RWPE1 (cell line): ENCODE results near the gene DAGLB.
A peak's percentile ranks its signal among the peaks of the same experiment; 100 is the strongest.

Experiments
- CTCF ChIA-PET: fragments of 350-600 bp; sonication (Branson Sonifier 250); formaldehyde crosslinking; extraction: SDS; loops from one replicate; lab custom pipeline; 2021; lab: Yijun Ruan, JAX
- POLR2A ChIA-PET: fragments of 400-600 bp; formaldehyde crosslinking; extraction: SDS; loops from one replicate; lab custom pipeline; 2020; ENCODE audit warnings: antibody characterized with exemption; ENCODE audit not compliant: low non-redundant PET; lab: Yijun Ruan, JAX
- DNase-seq: peaks from one replicate; pipeline ENCODE4 v3.0.0; 2012; ENCODE audit warnings: low spot score
- H3K27ac ChIP-seq: fragments of 450-650 bp; 2 replicates; pipeline ENCODE4 v1.5.1; 2017
- CTCF ChIP-seq: fragments of 450-650 bp; conservative IDR thresholded peaks from 2 replicates; pipeline ENCODE4 v1.5.1; 2017; ENCODE audit warnings: low read depth, mild to moderate bottlenecking

DAGLB gene

GRCh38 chr7:6442114-6442513 lies 5.6 kb downstream of the DAGLB start:
- 0 out of 2 replicates have a peak overlapping the region, but pooled peaks have one; percentile 1 for H3K27ac ChIP-seq
- CTCF ChIA-PET: no interaction called here
- DNase-seq: no peak
- no peak for TF ChIP-seq CTCF
- POLR2A ChIA-PET: interaction anchor here (0.6 kb wide), 1 partner anchor 658 kb away, joined by 5 read pairs; no protein-coding TSS in a partner anchor

- CTCF ChIA-PET: interaction anchor here (0.6 kb wide), 1 partner anchor 73 kb away, joined by 7 read pairs; no protein-coding TSS in a partner anchor
- no peak for DNase-seq
- H3K27ac ChIP-seq: no peak overlapping the region
- POLR2A ChIA-PET: no interaction called here
- no peak for TF ChIP-seq CTCF
Measured at GRCh38 chr7:6440381-6440780, 7.4 kb downstream of the DAGLB start.

GRCh38 chr7:6438427-6438826 lies 9.3 kb downstream of the DAGLB start:
- DNase-seq: no peak
- CTCF ChIA-PET: no interaction called here
- H3K27ac ChIP-seq: peak overlapping the region; percentile 31
- POLR2A ChIA-PET: no interaction called here
- no peak for TF ChIP-seq CTCF

GRCh38 chr7:6437251-6437650 lies 10.5 kb downstream of the DAGLB start:
- TF ChIP-seq CTCF: no peak
- POLR2A ChIA-PET: no interaction called here
- CTCF ChIA-PET: interaction anchor here (0.6 kb wide), 1 partner anchor 105 kb away, joined by 3 read pairs; no protein-coding TSS in a partner anchor
- H3K27ac ChIP-seq: peak overlapping the region; percentile 36
- no peak for DNase-seq

GRCh38 chr7:6436385-6436685 lies 11.4 kb downstream of the DAGLB start:
- peak overlapping the region; percentile 36; the same call in 1 of the 2 replicates for H3K27ac ChIP-seq
- CTCF ChIA-PET: interaction anchor here (0.6 kb wide), 1 partner anchor 439 kb away, joined by 3 read pairs; no protein-coding TSS in a partner anchor
- TF ChIP-seq CTCF: no peak
- no peak for DNase-seq
- POLR2A ChIA-PET: no interaction called here

GRCh38 chr7:6435486-6436384 lies 12.0 kb downstream of the DAGLB start:
- peak overlapping the region; percentile 44 for H3K27ac ChIP-seq
- DNase-seq: peak; percentile 95
- ChIA-PET POLR2A (no interaction called here), CTCF (interaction anchor here (0.6 to 0.7 kb wide), 3 partner anchors 23 to 66 kb away, joined by 3 to 8 read pairs (median 3); no protein-coding TSS in a partner anchor)
- peak; percentile 99 for TF ChIP-seq CTCF
